ENCODE data around the gene DNM2.
"Not testable (repeated sequence)": the region's sequence is repeated elsewhere in the genome, so short reads cannot be mapped to it uniquely, and the experiment has no call there.

The DNM2 gene

GRCh38 chr19:10846500-10847202, 128.8 kb downstream of the DNM2 start:
- peak; percentile 6 for DNase-seq

DNA sequence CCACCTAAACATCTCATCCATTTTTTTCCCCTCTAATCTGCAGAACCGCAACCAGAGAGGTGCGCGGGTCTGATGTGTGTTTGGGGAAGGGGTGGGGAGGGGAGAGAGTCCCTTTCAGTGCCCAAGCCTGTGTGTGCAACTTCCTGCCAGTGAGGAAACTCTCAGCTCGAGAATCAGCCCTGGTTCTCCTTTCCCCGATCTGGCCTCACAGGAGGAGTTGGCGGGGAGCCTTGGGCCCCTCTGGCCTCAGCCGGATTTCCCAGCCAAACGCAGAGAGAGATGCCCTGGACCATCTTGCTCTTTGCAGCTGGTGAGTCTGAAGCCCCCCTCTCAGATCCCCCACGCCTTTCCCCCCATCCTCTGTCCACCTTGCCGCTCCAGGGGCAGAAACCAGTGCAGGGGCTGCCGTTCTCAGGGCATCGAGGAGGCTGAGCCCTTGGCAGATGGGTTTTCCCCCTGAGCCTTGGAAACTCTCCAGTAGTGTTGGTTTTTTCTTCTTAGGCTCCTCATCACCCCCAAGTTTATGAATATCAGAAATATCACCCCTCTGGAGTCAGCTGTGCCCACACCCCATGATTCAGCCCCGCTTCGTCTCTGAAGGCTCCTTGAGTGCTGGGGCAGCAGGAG, 130.5 kb downstream of the DNM2 start, which contains the start of gene C19orf38:
C19orf38 (plus strand) TSS at position 186 of the 627 bp plus-strand sequence; CDS start at position 280, 94 bp downstream.
- no peak for DNase-seq

- DNase-seq, result no peak
These were observed 132.8 kb downstream of the DNM2 start for GRCh38 chr19:10850631-10851030.

DNA sequence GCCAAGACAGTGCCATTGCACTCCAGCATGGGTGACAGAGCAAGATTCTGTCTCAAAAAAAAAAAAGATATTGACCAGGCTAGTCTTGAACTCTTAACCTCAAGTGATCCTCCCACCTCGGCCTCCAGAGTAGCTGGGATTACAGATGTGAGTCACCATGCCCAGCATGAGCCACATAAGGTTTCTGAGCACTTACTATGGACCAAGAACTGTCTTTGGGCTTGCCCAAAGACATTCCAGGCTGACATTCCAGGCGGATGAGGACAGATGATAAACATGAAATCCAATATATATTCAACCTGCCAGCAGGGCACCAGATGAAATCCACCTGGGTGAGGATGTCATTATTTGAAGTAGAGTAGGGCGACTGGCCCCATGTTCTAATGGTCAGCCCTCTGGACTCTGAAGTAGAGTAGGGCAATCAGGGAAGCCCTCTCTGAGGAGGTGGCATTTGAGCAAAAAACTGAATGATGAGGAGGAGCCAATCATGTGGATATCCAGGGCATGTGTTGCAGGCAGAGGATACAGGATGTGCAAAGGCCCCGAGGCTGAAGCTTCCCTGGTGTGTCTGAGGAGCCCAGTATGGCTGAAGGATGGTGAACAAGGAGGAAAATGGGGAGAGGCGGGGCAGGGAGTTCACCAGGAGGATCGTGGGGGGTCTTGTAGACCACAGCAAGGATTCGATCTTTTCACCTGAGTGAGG, 134.4 kb downstream of the DNM2 start:
- DNase-seq, result no peak

GRCh38 chr19:10852941-10853340, 135.1 kb downstream of the DNM2 start:
- no peak for DNase-seq

DNA sequence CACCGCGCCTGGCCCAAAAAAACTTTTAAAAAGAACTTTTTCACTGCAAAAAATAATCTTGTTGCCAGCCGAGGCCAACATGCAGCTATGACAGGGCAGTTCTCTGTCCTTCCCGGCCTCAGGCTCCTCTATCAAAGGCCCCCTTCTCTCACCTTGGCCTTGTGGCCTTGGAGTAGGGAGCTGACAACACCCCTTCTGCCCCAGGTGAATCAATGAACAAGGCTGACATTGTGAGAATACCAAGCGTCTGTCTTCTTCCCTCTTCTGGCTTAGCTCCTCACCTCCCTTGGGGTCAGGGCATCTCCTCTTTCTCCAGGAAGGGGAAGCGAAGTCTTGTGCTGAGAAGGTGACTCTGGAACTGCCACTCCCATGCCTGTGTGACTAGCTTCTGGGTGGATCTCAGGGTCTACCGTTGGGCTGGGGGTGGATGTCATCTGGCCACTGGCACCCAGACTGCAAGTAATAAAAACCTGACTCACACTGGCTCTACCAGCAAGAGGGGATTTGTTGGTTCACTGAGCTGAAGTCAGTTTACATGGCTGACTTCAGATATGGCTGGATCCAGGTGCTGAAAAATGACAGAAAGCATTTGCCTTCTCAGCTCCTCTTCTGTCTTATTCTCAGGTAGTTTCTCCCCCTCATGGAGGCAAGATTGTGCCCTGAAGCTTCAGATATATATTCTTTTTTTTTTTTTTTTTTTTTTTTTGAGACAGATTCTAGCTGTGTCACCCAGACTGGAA, 136.6 kb downstream of the DNM2 start:
- no peak for DNase-seq

DNA sequence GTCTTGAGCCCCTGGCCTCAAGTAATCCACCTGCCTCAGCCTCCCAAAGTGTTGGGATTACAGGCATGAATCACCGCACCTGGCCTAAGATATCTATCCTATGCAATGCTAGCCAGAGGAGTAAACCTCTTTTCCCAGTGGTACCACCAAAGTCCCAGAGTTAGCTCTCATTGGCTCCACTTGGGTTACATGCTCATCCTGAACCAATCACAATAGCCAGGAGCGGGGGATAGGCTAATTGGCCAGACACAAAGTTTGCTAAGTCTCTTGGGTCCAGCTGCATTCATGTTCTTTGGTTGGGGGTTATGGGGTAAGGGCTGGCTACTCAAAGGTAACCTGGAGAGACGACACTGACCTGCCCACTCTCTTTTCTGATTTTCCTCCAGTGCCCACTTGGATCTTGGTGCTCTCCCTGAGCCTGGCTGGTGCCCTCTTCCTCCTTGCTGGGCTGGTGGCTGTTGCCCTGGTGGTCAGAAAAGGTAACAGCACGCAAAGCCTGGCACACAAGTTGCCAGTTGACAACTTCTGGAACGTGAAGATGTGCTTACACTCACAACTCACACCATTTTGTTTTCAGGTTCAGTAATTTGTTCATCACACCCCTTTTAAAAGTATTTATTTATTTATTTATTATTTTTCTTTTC, 138.1 kb downstream of the DNM2 start:
- DNase-seq, result no peak

GRCh38 chr19:10856899-10857298, 139.0 kb downstream of the DNM2 start:
- DNase-seq, result not testable (repeated sequence)

DNA sequence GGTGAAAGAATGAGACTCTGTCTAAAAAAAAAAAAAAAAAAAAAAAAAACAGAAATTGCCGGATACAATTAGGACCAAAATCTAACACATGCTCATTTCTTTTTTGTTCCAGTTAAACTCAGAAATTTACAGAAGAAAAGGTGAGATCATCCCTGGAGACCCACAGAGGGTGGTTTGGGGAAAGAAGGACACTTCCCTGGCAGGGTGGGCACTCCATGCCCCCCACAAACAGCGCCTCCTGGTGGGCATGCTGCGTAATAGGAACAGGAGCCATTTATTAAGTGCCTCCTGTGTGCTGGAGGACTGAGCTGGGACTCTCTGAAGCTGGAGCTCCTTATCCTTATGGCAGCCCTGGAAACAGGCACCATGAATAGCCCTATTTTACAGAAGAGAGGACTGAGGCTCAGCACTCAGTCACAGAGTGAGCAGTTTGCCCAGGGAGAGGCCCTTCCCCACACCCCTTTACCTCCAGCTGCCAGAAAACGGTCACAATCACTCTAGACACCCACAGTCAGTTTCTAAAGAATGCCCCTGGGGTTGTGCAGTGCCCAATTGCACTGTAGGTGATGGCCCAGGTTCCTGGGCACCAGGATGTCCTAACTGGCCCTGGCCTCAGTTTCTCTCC, 140.4 kb downstream of the DNM2 start:
- DNase-seq, result no peak

DNA sequence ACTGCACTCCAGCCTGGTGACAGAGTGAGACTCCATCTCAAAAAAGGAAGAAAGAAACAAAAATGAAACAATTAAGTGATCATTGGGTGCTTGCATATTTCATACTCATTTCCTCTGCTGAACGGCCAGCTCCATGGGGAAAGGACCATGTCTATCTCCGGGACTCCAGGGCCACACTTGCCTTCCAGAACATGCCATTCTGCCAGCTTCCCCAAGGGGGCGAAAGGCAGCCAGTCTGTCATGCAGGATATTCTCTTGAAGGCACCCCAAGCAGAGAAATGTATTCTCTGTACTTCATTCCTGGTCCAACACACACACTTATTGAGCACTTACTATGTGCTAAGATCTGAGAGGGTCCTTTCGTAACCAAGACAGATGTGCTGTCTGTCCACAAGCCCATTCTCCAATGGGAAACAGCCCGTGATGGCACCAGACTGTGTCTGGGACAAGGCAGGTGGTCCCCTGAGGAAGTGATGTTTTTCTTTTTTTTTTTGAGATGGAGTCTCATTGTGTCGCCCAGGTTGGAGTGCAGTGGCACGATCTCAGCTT, 143.3 kb downstream of the DNM2 start:
- peak; percentile 14 for DNase-seq

GRCh38 chr19:10862561-10863106, 144.8 kb downstream of the DNM2 start:
- DNase-seq, result no peak

DNA sequence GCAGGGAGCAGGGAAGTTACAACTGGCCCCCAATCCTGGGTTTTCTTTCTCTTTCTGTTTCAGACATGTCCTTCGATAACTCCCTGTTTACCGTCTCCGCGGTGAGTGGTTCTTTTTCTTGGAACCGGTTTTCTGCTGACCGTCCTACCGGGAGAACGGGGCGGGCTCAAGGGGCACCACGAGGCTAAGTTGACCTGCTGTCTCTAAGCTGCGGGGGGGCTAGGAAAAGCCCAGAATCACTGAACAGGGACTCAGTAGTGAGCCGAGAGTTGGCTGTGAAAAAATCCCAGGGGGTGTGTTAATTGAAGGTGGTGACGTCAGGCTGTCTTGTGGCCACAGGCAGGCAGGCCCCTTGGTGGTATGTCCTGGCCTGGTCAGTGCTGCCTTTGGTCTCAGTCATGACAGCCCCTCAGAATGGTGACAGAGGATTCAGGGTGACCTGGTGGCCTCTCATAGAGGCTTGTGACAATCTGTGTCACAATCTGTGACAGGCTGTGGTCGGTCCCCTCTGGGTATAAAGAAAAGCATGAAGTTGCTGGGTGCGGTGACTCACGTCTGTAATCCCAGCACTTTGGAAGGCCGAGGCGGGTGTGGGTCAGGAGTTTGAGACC, 145.3 kb downstream of the DNM2 start:
- DNase-seq, result no peak

GRCh38 chr19:10864538-10864899, 146.6 kb downstream of the DNM2 start:
- DNase-seq, result peak; percentile 76

- peak; percentile 59 for DNase-seq
These were observed 148.6 kb downstream of the DNM2 start for GRCh38 chr19:10866495-10866894.

DNA sequence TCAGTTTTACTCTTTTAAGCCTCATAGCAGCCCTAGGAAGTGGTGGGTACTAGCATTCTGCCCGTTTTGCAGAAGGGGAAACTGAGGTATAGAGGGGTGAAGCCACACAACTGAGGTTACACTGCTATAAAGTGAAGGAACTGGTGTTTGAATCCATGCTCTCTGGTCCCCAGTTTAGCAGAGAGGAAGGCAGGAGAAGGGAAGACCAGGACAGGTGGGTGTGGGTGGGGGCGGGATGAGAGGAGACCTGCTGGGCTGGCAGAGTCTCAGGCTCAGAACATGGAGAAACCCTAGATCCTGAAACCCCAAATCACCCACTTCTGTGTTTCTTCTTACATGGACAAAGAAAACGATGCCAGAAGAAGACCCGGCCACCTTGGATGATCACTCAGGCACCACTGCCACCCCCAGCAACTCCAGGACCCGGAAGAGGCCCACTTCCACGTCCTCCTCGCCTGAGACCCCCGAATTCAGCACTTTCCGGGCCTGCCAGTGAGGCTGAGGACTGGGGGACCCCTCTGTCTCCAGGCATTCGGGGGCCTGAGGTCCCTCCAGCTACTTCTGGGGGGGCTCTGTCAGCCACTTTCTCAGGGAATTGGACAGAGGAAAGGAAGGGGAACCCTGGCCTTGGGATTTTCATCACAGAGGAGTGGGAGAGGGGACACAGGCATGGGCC, 151.1 kb downstream of the DNM2 start:
- DNase-seq, result no peak

GRCh38 chr19:10869872-10870311, 152.0 kb downstream of the DNM2 start:
- DNase-seq, result not testable (repeated sequence)

DNA sequence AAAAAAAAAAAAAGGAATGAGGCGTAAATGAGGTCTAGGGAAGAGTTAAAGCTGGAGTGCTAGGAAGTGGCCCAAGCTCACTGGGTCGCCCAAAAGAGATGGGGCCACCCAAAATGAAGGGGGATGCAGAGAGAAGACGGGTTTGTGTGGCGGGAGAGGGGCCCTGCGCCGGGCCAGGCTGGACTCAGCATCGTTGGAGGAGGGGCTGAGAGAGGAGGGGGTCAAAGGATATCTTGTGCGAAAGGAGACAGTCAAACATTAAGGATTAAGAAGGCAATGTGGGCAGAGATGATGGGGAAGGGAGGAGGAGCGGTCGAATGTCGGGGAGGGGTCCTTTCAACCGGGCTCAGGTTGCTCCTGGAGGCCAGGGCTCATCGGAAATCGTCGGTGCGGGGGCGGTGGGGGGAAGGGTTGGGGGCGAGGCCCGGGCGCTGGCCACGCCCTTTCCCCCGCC, 152.6 kb downstream of the DNM2 start:
- DNase-seq, result no peak

DNA sequence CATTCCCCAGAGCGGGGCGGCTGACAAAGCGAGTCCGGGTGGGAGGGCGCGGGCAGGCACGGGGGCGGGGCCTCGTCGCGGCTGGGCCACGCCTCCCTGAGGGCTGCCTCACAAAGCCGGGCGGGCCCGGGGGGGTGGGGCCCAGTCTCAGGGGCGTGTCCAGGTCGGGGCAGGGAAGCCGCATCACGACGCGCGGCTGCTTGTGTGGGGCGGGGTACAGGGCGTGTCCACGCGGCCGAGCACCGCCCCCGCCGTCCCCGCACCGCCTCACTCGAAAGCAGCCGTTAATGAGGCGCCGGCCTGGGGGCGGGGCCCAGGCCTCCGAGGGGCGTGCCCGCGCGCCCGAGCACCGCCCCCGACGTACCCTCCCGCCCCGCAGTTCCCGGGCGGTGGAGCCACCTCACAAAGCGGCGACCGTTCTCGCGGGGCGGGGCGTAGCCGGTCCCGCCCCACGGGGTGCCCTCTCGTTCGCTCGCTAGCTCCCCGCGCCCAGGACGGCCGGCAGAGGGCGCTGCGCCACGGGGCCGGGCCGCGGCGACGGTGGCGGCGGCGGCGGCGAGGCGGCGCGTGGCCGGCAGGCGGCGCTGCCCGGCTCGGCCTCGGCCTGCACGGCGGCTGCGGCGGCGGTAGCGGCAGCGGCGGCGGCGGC, 153.2 kb downstream of the DNM2 start, which contains the start of gene CARM1:
CARM1 (plus strand) TSS at position 599 of the 649 bp plus-strand sequence. CDS start 150 bp downstream, outside the sequence.
- peak; percentile 96 for DNase-seq

DNA sequence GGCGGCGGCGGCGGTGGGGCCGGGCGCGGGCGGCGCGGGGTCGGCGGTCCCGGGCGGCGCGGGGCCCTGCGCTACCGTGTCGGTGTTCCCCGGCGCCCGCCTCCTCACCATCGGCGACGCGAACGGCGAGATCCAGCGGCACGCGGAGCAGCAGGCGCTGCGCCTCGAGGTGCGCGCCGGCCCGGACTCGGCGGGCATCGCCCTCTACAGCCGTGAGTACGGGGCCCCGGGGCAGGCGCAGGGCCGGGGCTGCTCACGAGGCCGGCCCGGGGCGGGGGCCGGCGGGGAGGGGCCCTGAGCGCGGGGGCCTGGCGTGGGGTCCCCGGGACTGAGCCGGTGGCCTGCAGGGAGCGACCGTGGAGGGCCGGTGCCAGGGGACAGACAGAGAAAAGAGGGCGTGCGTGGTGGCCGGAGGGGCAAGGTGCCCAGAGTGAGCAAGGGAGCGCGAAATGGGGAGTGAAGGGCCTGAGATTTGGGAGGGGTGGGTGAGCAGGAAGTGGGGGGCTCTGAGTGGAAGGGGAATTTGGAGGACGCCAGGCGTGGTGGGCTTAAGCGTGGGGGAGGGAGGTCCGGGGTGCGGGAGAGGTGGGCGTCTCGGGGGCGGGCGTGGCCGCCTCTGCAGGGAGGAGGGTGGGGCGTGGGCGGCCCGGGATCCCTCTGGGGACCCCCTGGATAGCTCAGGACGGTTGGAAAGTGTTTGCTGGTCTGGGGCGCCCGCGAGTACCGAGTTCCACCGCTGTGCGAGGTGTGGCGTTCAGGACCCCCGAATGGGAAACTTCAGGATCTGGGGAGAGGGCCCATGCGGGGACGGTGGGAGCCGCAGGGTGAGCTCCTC, 154.0 kb downstream of the DNM2 start:
- peak; percentile 37 for DNase-seq
